Keratinocyte (primary cell): Measurements from ENCODE around the gene CCR6.
"Not testable (repeated sequence)": the region's sequence is repeated elsewhere in the genome, so short reads cannot be mapped to it uniquely, and the experiment has no call there.

Experiments
- EZH2 ChIP-seq: IDR thresholded peaks from one replicate; pipeline ENCODE4 v1.6.1; 2012; ENCODE audit warnings: inconsistent platforms, mild to moderate bottlenecking, low read length, moderate library complexity
- TF ChIP-seq, protein P1 (sequence below), 3 experiments: IDR thresholded peaks in 1 of 3; conservative IDR thresholded peaks in 1 of 3; optimal IDR thresholded peaks in 1 of 3; 2 replicates in 2 of 3; 3 replicates in 1 of 3; pipeline versions ENCODE3 to v1.5.1; 2011; ENCODE audit warnings: low read length in 3 of 3, mild to moderate bottlenecking in 3 of 3, moderate library complexity in 2 of 3, control low read depth in 1 of 3, inconsistent platforms in 1 of 3; ENCODE audit not compliant: insufficient read depth in 2 of 3; ENCODE audit errors: extremely low read depth in 1 of 3

DNA sequence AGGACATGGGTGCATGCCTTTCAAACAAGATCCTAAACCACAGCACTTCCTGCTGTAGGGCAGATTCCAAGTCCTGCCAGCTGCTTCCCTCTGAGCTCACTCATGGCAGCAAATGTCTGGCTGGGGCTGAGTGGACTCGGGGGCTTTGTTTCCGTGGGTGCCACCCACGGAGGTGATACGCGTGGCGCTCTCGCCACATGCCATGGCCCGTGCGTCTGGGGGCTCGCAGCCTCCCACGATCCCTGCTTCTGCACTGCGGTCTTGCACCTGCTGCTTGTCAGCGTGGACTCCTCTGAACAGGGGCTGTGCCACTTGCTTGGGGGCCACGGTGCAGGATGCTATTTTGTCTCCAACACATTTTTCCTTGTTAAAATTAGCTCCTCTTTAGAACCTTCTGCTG is 54.4 kb downstream of the CCR6 start:
- TF ChIP-seq, protein P1, sequence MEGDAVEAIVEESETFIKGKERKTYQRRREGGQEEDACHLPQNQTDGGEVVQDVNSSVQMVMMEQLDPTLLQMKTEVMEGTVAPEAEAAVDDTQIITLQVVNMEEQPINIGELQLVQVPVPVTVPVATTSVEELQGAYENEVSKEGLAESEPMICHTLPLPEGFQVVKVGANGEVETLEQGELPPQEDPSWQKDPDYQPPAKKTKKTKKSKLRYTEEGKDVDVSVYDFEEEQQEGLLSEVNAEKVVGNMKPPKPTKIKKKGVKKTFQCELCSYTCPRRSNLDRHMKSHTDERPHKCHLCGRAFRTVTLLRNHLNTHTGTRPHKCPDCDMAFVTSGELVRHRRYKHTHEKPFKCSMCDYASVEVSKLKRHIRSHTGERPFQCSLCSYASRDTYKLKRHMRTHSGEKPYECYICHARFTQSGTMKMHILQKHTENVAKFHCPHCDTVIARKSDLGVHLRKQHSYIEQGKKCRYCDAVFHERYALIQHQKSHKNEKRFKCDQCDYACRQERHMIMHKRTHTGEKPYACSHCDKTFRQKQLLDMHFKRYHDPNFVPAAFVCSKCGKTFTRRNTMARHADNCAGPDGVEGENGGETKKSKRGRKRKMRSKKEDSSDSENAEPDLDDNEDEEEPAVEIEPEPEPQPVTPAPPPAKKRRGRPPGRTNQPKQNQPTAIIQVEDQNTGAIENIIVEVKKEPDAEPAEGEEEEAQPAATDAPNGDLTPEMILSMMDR (optimal IDR thresholded peaks at IDR 0.05 in 1 of 3, IDR thresholded peaks at IDR 0.05 in 1 of 3, conservative IDR thresholded peaks at IDR 0.05 in 1 of 3; ENCODE audit: extremely low read depth in 1 of 3, insufficient read depth in 2 of 3, low read length in 3 of 3), result not testable (repeated sequence)
- TF ChIP-seq EZH2, result not testable (repeated sequence)
